IPS-15b (cell line): ENCODE measurements around the gene SESN1.

ENCODE experiments used
- H3K27me3 ChIP-seq: one replicate; pipeline ENCODE4 v1.6.1; 2013; ENCODE audit warnings: low read length; ENCODE audit not compliant: control insufficient read depth, insufficient read depth
- H3K36me3 ChIP-seq: one replicate; pipeline ENCODE4 v1.6.1; 2013; ENCODE audit warnings: low read length; ENCODE audit not compliant: control insufficient read depth, insufficient read depth
- H3K4me1 ChIP-seq: one replicate; pipeline ENCODE4 v1.6.1; 2013; ENCODE audit warnings: mild to moderate bottlenecking, low read length; ENCODE audit not compliant: control insufficient read depth, insufficient read depth
- H3K4me3 ChIP-seq: one replicate; pipeline ENCODE4 v1.5.1; 2013; ENCODE audit warnings: low read depth, low read length
- H3K9ac ChIP-seq: one replicate; pipeline ENCODE4 v1.6.1; 2013; ENCODE audit warnings: low read depth, mild to moderate bottlenecking, low read length
- H3K9me3 ChIP-seq: one replicate; pipeline ENCODE4 v1.6.1; 2013; ENCODE audit warnings: mild to moderate bottlenecking, low read length; ENCODE audit not compliant: control insufficient read depth, insufficient read depth

Gene SESN1

DNA sequence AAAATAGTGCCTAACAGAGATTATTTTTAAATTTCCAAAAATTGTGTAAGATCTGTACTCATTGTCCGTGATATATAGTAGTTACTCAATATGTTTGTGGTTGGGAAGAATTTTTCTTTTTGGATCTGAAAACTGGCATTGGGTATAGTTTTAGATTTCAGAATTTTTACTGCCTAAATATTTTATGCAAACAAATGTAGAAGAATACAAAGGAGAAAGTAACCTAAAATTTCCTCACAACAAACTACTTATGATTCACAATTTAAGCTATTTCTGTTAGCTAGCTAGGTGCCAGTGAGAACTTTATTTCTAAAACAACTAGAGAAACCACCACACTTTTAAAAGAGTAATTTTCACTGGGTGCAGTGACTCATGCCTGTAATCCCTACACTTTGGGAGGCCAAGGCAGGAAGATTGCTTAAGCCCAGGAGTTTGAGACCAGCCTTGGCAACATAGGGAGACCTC, 38.8 kb downstream of the SESN1 start:
- no peaks in the 10 kb centered on the region for H3K36me3 ChIP-seq
- H3K4me3 ChIP-seq, result no peak overlapping the region
- no peaks in the 10 kb centered on the region for H3K27me3 ChIP-seq
- H3K4me1 ChIP-seq, result peaks cover 6% of the 10 kb centered on the region
- no peak overlapping the region for H3K9ac ChIP-seq
- no peaks in the 10 kb centered on the region for H3K9me3 ChIP-seq

DNA sequence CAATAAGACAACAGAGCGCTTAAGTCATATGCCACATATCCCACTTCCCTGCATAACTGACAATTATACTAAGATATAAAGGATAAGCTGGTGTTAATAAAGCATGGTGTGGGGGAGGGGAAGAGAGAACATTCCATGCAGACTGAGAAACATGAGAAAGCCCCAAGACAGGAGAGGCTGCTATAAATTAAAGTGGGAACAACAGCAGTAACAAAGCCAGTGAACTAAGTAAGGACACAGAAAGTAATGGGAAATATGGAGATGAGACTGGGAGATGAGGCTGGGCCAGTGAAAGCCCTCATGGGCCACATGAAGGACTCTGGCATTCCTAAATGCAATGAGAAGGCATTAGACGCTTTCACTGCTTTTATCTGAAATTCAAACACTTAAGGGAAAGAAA, 41.3 kb downstream of the SESN1 start:
- H3K9me3 ChIP-seq, result no peaks in the 10 kb centered on the region
- H3K9ac ChIP-seq, result no peak overlapping the region
- H3K36me3 ChIP-seq, result no peaks in the 10 kb centered on the region
- no peak overlapping the region for H3K4me3 ChIP-seq
- no peaks in the 10 kb centered on the region for H3K4me1 ChIP-seq
- H3K27me3 ChIP-seq, result no peaks in the 10 kb centered on the region

DNA sequence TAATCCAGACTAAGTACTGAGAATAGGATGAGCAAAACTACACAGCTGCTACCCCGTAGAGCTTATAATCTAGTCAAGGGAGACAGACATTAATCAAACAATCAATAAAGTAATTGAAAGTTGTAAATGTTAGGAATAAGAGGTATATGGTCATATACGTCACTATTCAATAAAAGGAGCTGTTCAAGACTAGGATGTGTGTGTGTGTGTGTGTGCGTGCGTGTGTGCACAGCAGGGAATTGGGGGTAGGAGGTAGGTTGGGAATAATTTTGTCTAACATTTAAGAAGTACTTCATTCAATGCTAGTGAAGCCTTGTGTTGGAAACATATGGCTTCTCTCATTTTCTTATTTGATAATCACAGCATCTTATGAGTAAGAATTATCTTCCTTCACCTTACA, 41.8 kb downstream of the SESN1 start:
- Histone ChIP-seq H3K4me1 (no peaks in the 10 kb centered on the region), H3K9me3 (no peaks in the 10 kb centered on the region), H3K9ac (no peak overlapping the region), H3K4me3 (no peak overlapping the region), H3K36me3 (no peaks in the 10 kb centered on the region), H3K27me3 (no peaks in the 10 kb centered on the region)

DNA sequence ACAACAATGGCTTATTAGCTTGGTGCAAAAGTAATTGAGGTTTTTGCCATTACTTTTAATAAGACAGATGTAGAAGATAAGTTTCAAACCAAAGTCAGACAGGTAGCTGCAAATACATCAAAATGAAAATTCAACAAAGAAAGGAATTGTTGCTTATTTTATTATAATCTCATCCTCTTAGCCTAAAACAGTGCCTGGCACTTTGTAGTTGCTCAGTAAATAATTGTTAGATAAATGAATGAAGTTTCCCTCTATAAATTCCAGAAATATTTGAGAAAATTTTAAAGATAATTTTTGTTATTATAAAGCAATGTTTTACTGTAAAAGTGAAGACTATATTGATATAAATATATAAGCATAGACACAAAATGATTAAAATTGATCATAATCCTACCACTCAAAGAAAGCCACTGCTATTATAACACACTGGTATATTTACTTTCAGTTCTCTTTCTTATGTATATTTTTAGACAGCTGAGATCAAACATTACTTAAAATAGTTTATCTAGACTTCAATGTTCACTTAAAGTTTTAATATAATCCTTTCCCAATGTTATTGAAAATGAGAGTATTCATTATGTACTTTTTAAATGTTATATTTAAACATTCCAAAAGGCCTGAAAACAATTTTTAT, 42.5 kb downstream of the SESN1 start:
- no peaks in the 10 kb centered on the region for H3K36me3 ChIP-seq
- H3K4me3 ChIP-seq, result no peak overlapping the region
- H3K27me3 ChIP-seq, result no peaks in the 10 kb centered on the region
- H3K9ac ChIP-seq, result no peak overlapping the region
- no peaks in the 10 kb centered on the region for H3K9me3 ChIP-seq
- H3K4me1 ChIP-seq, result no peaks in the 10 kb centered on the region

DNA sequence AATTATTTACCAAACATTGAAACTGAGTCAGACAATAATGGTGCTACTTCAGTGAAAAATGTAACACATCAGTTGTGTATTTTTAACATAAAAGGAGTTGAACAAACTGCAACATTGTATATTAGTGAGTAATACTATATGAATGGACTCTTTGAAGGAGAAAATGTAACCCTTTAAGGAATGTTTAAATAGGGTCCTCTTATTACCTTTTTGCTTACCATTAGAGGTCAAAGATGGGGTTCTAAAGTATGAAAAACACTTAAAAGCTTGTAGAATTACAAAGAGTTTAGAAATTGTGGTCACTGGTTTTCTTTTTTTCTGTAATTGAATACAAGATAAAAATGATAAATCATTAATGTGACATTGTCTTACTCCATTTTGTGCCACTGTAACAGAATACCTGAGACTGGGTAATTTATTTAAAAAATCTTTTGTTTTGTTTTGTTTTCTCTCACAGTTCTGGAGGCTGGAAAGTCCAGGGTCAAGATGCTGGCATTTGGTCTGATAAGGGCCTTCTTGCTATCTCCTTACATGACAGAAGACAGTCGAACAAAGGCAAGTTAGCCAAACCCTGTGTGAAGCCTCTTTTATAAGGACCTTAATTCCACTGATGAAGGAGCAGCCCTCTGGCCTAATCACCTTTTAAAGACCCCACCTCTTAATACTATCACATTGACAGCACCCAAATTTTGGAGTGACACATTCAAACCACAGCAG, 43.2 kb downstream of the SESN1 start:
- H3K4me1 ChIP-seq, result no peaks in the 10 kb centered on the region
- no peak overlapping the region for H3K9ac ChIP-seq
- no peak overlapping the region for H3K4me3 ChIP-seq
- H3K36me3 ChIP-seq, result no peaks in the 10 kb centered on the region
- H3K9me3 ChIP-seq, result no peaks in the 10 kb centered on the region
- H3K27me3 ChIP-seq, result no peaks in the 10 kb centered on the region

DNA sequence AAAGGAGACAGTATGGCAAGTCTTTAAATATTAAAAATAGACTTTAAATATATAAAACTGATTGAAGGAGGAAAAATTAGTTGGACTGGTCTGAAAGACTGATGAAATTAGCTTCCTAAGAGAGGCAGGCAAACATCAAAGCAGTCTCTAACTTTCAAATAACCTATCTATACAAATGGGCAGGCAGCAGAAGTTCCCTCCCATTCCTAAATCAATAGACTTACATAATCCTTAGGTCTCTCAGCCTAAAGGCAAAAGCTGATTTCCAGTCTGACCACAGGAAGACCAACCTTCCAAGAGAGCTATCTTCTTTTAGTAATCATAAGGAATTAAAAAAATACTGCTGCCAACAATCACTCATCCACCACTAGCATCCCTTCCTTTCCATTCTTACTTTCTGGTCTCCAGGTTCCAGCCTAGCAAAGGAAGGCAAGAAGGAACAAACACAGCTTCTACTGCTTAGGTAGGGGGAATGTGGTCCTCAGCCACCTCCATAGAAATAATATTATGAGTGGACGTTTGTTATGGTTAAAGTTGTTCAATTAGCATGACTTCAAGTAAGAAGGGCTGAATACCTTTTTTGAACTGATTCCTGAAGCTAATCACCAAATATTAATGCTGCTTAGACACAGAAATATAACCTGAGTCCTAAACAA, 44.1 kb downstream of the SESN1 start:
- Histone ChIP-seq H3K9ac (no peak overlapping the region), H3K9me3 (no peaks in the 10 kb centered on the region), H3K36me3 (no peaks in the 10 kb centered on the region)

DNA sequence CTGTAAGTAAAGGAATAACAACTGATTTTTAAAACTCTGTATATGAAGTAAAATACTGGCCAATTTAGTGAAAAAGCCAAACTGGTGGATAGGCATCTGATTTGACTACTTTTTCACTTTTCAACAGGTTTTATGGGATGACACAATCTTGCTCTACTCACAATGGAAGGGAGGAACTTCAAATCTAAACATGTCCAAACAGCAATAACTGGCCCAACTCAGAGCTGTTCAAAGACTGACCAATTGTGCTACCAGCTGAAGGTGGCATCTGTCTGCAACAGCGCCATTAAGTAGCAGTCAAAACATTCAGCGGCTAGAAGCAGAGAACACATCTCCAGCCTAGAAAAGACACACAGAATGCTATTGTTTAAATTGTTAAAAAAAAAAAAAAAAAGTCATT, 44.6 kb downstream of the SESN1 start:
- Histone ChIP-seq H3K4me3 (no peak overlapping the region), H3K27me3 (no peaks in the 10 kb centered on the region)

More for the DNA sequence above, 44.1 kb downstream of the SESN1 start:
- Histone ChIP-seq H3K4me1 (no peaks in the 10 kb centered on the region), H3K4me3 (no peak overlapping the region), H3K27me3 (no peaks in the 10 kb centered on the region)

DNA sequence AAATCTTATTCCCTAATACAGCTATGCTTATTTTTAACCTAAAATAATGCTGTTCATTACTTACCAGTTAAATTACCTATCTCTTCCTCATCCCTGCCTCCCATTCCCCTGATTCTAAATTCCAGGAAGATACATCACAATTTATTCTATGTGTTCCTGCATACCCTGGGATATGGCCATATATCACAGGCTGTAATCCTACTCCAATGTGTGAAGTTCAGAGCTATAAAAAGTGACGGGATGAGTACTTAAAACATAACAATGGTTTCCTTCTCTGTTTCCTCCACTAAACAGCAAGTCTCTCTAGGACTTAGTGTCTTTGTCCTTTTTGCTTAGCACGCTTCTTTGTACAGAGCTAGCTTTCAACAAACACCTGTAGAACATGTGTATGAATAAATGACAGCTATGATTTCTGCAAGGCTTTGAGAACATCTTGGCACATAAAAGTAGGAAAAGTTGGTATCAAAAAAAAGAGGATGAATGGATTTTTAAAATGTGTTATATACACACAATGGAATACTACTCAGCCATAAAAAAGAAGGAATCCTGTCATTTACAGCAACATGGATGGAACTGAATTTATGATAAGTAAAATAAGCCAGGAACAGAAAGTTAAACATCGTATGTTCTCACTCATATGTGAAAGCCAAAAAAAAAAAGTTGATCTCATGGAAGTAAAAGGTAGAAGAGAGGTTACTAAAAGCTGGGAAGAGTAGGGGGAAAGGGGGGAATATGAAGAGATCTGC, 45.8 kb downstream of the SESN1 start:
- Histone ChIP-seq H3K36me3 (no peaks in the 10 kb centered on the region), H3K4me1 (no peaks in the 10 kb centered on the region), H3K9ac (no peak overlapping the region), H3K4me3 (no peak overlapping the region), H3K27me3 (no peaks in the 10 kb centered on the region), H3K9me3 (no peaks in the 10 kb centered on the region)

More for the DNA sequence above, 44.6 kb downstream of the SESN1 start:
- Histone ChIP-seq H3K9me3 (no peaks in the 10 kb centered on the region), H3K9ac (no peak overlapping the region), H3K4me1 (no peaks in the 10 kb centered on the region), H3K36me3 (no peaks in the 10 kb centered on the region)

DNA sequence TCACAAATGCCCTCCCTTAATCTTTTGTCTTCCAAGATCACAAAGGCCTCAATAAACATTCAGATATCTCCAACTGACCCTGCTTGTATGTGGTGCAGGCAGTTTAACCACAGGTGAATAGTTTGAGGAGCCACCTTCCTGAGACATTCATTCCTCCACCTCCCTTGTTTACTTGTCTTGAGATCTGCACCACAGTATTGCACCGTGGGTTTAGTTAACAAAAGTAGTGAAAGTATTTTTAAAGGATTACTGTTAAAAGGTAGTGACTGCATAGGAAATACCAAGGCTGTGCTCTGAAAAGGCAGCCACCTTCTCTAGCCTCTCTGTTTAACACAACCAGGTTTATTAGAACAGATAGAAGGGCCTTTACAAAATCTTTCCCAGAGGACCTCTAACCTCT, 46.5 kb downstream of the SESN1 start:
- H3K27me3 ChIP-seq, result no peaks in the 10 kb centered on the region
- H3K9ac ChIP-seq, result no peak overlapping the region
- H3K9me3 ChIP-seq, result no peaks in the 10 kb centered on the region
- H3K4me3 ChIP-seq, result no peak overlapping the region
- no peaks in the 10 kb centered on the region for H3K36me3 ChIP-seq
- H3K4me1 ChIP-seq, result no peaks in the 10 kb centered on the region

DNA sequence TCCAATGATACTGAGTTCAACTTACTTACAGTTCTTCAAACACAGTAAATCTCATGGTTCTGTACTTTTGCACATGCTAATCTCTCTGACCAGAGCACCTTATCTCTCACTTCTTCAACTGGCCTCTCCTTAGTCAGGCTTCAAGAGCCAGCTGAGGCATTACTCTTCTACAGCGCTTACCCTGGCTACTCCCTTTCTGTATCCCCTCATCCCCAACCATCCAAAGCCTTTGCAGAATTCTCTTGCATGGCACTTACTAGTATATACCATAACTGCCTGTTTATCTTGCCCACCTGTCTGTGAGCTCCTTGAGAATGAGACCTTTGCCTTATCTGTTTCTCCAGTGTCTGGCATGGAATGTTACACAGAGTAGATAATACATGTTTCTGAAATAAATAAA, 49.2 kb downstream of the SESN1 start:
- Histone ChIP-seq H3K9me3 (no peaks in the 10 kb centered on the region), H3K36me3 (no peaks in the 10 kb centered on the region), H3K9ac (no peak overlapping the region), H3K27me3 (no peaks in the 10 kb centered on the region), H3K4me3 (no peak overlapping the region), H3K4me1 (no peaks in the 10 kb centered on the region)

DNA sequence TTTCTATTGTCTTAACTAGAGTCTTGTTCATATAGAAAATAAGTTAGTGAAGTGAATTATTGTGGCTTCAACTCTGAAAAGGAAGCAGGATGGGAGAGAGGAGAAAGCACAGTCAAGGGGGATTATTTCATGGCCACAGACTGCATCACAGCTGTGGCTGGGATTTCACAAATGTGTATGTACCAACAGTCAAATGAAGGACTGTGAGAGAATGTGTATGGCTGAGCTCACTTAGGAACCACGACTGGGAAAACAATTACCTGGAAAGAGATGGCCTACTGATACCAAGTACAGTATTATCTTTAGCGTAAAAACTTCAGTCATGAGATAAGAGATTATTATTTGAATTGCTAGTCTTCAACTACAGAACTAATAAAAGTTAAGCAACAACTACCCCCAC, 54.9 kb downstream of the SESN1 start:
- H3K27me3 ChIP-seq, result no peaks in the 10 kb centered on the region
- H3K9me3 ChIP-seq, result no peaks in the 10 kb centered on the region
- H3K4me1 ChIP-seq, result no peaks in the 10 kb centered on the region
- no peak overlapping the region for H3K4me3 ChIP-seq
- H3K9ac ChIP-seq, result no peak overlapping the region
- H3K36me3 ChIP-seq, result no peaks in the 10 kb centered on the region
